GM12878 (cell line): ENCODE data around the gene MSANTD4. TPM values are rescaled to one million over a fixed set of nuclear protein-coding genes. Genes with fewer than 3 reads are reported as not detected.

ENCODE experiments used
- ASH2L ChIP-seq: fragments of 300-600, 200-600 bp; sonication (generic); IDR thresholded peaks from 2 replicates; pipeline ENCODE4 v1.6.1; 2017; ENCODE audit warnings: low read depth, mild to moderate bottlenecking, borderline replicate concordance
- MTA2 ChIP-seq: fragments of 450-650 bp; IDR thresholded peaks from 2 replicates; pipeline ENCODE4 v1.6.1; 2016; ENCODE audit warnings: low read depth, mild to moderate bottlenecking, moderate library complexity
- polyA plus RNA-seq, 11 experiments: library from polyadenylated mRNA; depleted of rRNA in 4 of 11; unstranded in 6 of 11; stranded (reverse) in 5 of 11; fragments of >200 nt; fragmentation: Nextera tagmentation in 4 of 11; fragmentation: Illumina TruSeq in 1 of 11; extraction: Ambion mirVana in 4 of 11; extraction: Trizol in 1 of 11; gene quantifications; 1 replicate in 1 of 11; 2 replicates in 10 of 11; pipeline versions ENCODE4 v1.2.1 to v1.2.3, GENCODE V29; 2011 to 2016; ENCODE audit warnings: inconsistent platforms in 2 of 11, missing spikeins in 2 of 11, low read depth in 1 of 11
- small RNA-seq: library from RNA; depleted of rRNA; stranded (forward); fragments of <200 nt; gene quantifications from one replicate; pipeline ENCODE3, GENCODE V24; 2014
- total RNA-seq, 4 experiments: library from RNA; depleted of rRNA in 3 of 4; stranded (reverse); fragments of >200 nt in 3 of 4; fragmentation: Illumina TruSeq in 1 of 4; extraction: Trizol in 1 of 4; gene quantifications; 2 replicates each; pipeline versions ENCODE4 v1.2.1 to v1.2.3, GENCODE V29; 2013 to 2021
- TF ChIP-seq, protein P1 (sequence below): fragments of 450-650 bp; IDR thresholded peaks from 2 replicates; pipeline ENCODE4 v1.6.1; 2017; ENCODE audit warnings: mild to moderate bottlenecking, moderate library complexity
- TF ChIP-seq, protein P2 (sequence below): fragments of 450-650 bp; IDR thresholded peaks from 2 replicates; pipeline ENCODE4 v1.6.1; 2017; ENCODE audit warnings: mild to moderate bottlenecking, moderate library complexity

The MSANTD4 gene
- total and polyA plus RNA-seq, 10 of the 15 experiments (the other 5 are each of a cell fraction or from before 2014, with no cell fraction given): 8.7 to 23.9 (median 16.0) TPM

DNA sequence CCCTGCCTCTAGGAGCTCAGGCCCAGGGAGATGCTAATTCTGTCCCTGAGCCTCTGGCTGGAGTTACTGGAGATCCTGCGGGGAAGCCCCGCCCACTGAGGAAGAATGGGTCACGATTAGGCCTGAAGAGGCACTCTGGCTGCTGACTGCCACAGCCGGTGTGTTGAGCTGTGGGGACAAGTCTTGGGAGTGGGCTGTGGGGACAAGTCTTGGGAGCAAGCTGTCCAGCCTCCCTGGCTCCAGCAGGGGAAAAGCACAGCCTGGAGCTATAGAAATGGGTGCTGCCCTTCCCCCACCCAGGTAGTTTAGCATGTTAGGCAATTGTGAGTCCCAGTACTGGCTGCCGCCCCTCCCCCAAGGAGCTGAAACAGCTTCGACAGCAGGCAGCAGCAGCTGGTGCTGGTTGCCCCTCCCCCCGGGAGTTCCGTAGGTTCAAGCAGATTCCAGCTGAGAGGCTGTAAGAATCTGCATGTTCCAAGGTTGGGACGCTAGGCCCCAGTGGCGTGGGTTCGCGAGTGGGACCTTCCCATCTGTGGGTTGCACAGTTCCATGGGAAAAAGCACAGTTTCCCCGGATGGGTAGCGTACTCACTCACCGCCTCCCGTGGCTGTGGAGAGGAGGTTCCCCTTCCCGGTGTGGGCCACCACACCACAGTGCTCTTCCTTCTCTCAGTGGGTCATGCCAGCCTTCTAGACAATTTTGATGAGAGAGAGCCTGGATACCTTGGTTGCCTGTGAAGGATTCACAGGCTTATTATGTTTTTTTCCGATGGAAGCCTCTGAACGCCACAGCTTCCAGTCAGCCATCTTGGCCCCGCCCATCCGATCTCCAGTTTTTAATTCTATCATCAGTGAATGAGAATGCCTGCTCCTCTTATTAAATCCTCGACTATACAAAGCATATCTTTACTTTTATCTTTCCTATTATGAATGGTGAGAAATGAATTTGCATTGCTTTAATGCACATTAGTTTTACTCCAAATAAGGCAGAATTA lies 61.5 kb downstream of the MSANTD4 start (continued):
- TF ChIP-seq, protein P1, sequence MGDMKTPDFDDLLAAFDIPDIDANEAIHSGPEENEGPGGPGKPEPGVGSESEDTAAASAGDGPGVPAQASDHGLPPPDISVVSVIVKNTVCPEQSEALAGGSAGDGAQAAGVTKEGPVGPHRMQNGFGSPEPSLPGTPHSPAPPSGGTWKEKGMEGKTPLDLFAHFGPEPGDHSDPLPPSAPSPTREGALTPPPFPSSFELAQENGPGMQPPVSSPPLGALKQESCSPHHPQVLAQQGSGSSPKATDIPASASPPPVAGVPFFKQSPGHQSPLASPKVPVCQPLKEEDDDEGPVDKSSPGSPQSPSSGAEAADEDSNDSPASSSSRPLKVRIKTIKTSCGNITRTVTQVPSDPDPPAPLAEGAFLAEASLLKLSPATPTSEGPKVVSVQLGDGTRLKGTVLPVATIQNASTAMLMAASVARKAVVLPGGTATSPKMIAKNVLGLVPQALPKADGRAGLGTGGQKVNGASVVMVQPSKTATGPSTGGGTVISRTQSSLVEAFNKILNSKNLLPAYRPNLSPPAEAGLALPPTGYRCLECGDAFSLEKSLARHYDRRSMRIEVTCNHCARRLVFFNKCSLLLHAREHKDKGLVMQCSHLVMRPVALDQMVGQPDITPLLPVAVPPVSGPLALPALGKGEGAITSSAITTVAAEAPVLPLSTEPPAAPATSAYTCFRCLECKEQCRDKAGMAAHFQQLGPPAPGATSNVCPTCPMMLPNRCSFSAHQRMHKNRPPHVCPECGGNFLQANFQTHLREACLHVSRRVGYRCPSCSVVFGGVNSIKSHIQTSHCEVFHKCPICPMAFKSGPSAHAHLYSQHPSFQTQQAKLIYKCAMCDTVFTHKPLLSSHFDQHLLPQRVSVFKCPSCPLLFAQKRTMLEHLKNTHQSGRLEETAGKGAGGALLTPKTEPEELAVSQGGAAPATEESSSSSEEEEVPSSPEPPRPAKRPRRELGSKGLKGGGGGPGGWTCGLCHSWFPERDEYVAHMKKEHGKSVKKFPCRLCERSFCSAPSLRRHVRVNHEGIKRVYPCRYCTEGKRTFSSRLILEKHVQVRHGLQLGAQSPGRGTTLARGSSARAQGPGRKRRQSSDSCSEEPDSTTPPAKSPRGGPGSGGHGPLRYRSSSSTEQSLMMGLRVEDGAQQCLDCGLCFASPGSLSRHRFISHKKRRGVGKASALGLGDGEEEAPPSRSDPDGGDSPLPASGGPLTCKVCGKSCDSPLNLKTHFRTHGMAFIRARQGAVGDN: no peak
- TF ChIP-seq MTA2 (no peak), ASH2L (no peak)
- TF ChIP-seq, protein P2, sequence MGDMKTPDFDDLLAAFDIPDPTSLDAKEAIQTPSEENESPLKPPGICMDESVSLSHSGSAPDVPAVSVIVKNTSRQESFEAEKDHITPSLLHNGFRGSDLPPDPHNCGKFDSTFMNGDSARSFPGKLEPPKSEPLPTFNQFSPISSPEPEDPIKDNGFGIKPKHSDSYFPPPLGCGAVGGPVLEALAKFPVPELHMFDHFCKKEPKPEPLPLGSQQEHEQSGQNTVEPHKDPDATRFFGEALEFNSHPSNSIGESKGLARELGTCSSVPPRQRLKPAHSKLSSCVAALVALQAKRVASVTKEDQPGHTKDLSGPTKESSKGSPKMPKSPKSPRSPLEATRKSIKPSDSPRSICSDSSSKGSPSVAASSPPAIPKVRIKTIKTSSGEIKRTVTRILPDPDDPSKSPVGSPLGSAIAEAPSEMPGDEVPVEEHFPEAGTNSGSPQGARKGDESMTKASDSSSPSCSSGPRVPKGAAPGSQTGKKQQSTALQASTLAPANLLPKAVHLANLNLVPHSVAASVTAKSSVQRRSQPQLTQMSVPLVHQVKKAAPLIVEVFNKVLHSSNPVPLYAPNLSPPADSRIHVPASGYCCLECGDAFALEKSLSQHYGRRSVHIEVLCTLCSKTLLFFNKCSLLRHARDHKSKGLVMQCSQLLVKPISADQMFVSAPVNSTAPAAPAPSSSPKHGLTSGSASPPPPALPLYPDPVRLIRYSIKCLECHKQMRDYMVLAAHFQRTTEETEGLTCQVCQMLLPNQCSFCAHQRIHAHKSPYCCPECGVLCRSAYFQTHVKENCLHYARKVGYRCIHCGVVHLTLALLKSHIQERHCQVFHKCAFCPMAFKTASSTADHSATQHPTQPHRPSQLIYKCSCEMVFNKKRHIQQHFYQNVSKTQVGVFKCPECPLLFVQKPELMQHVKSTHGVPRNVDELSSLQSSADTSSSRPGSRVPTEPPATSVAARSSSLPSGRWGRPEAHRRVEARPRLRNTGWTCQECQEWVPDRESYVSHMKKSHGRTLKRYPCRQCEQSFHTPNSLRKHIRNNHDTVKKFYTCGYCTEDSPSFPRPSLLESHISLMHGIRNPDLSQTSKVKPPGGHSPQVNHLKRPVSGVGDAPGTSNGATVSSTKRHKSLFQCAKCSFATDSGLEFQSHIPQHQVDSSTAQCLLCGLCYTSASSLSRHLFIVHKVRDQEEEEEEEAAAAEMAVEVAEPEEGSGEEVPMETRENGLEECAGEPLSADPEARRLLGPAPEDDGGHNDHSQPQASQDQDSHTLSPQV: no peak

Small RNA genes lying within 50 kb of the gene (small RNA-seq; reads per million reads assigned to genes)
- not detected for gene RNU6-277P

Other genes starting within 250 kb of the MSANTD4 start
- gene KBTBD3, start 55.1 kb upstream of the MSANTD4 start, total RNA-seq (2014; rRNA removed): 5.1 and 6.0 TPM in 2 replicates
- gene KBTBD3, start 55.1 kb upstream of the MSANTD4 start, total RNA-seq (2014; rRNA removed; fragmentation: Illumina TruSeq; extraction: Trizol): 3.8 and 7.0 TPM in 2 replicates
- gene KBTBD3, start 55.1 kb upstream of the MSANTD4 start, total RNA-seq (2021): 3.9 and 5.3 TPM in 2 replicates
- gene KBTBD3, start 55.1 kb upstream of the MSANTD4 start, polyA plus RNA-seq (2011; rRNA removed): 10.6 and 11.6 TPM in 2 replicates
- 2.0 and 9.9 TPM in 2 replicates for gene KBTBD3, start 55.1 kb upstream of the MSANTD4 start, polyA plus RNA-seq (2014; fragmentation: Illumina TruSeq; extraction: Trizol)
- gene KBTBD3, start 55.1 kb upstream of the MSANTD4 start, polyA plus RNA-seq (2014; fragmentation: Nextera tagmentation; extraction: Ambion mirVana): 10 to 100 TPM; 15.4 to 18.1 TPM
- gene KBTBD3, start 55.1 kb upstream of the MSANTD4 start, polyA plus RNA-seq (2014; rRNA removed): 1.9 and 7.5 TPM in 2 replicates
- 10 to 100 TPM; 14.0 to 16.6 TPM for gene KBTBD3, start 55.1 kb upstream of the MSANTD4 start, polyA plus RNA-seq (2016; fragmentation: Nextera tagmentation; extraction: Ambion mirVana)
- gene AASDHPPT, start 55.4 kb upstream of the MSANTD4 start, total RNA-seq (2014; rRNA removed): 59.4 and 64.9 TPM in 2 replicates
- 44.0 and 47.1 TPM in 2 replicates for gene AASDHPPT, start 55.4 kb upstream of the MSANTD4 start, total RNA-seq (2014; rRNA removed; fragmentation: Illumina TruSeq; extraction: Trizol)
- 45.4 and 47.2 TPM in 2 replicates for gene AASDHPPT, start 55.4 kb upstream of the MSANTD4 start, total RNA-seq (2021)
- 47.1 and 69.5 TPM in 2 replicates for gene AASDHPPT, start 55.4 kb upstream of the MSANTD4 start, polyA plus RNA-seq (2011; rRNA removed)
- 46.2 and 51.0 TPM in 2 replicates for gene AASDHPPT, start 55.4 kb upstream of the MSANTD4 start, polyA plus RNA-seq (2014; fragmentation: Illumina TruSeq; extraction: Trizol)
- gene AASDHPPT, start 55.4 kb upstream of the MSANTD4 start, polyA plus RNA-seq (2014; fragmentation: Nextera tagmentation; extraction: Ambion mirVana): 10 to 100 TPM; 53.8 to 87.8 TPM
- gene AASDHPPT, start 55.4 kb upstream of the MSANTD4 start, polyA plus RNA-seq (2014; rRNA removed): 35.0 and 37.3 TPM in 2 replicates
- gene AASDHPPT, start 55.4 kb upstream of the MSANTD4 start, polyA plus RNA-seq (2016; fragmentation: Nextera tagmentation; extraction: Ambion mirVana): 10 to 100 TPM; 86.2 to 92.6 TPM